Right lobe of liver (tissue), 6 donors: ENCODE results near the gene RORC. TPM values are rescaled to one million over a fixed set of nuclear protein-coding genes. Genes with fewer than 3 reads are reported as not detected.

Experiments used
- ATAC-seq, 4 donors: fragments of 200-7000 bp; cut with Tn5 transposase; one replicate each; pipeline ENCODE4 v1.9.1; 2020; ENCODE audit warnings: mild to moderate bottlenecking in 4 of 4, moderate library complexity in 4 of 4
- DNase-seq, 3 donors: peaks; one replicate each; pipeline ENCODE4 v3.0.0-alpha.2; 2020
- H3K27ac ChIP-seq, 3 donors: fragments of 200-600 bp; one replicate each; pipeline ENCODE4 v1.8.0; 2022
- H3K27me3 ChIP-seq, 2 donors: fragments of 200-600 bp; one replicate each; pipeline ENCODE4 v1.8.0; 2022
- H3K36me3 ChIP-seq, 4 donors: fragments of 200-600 bp; sonication (generic) in 1 of 4; one replicate each; pipeline versions ENCODE4 v1.5.1 to v1.8.0; 2017 to 2022; ENCODE audit warnings: control low read depth in 1 of 4
- H3K4me1 ChIP-seq, 4 donors: fragments of 200-600 bp; sonication (generic) in 1 of 4; one replicate each; pipeline versions ENCODE4 v1.5.1 to v1.8.0; 2017 to 2022; ENCODE audit warnings: control low read depth in 1 of 4
- H3K4me3 ChIP-seq, 3 donors: fragments of 200-600 bp; one replicate each; pipeline ENCODE4 v1.8.0; 2022
- H3K9me3 ChIP-seq, 4 donors: fragments of 200-600 bp; sonication (generic) in 1 of 4; one replicate each; pipeline versions ENCODE4 v1.5.1 to v1.8.0; 2017 to 2022; ENCODE audit warnings: control low read depth in 1 of 4
- POLR2A ChIP-seq: fragments of 450-650 bp; IDR thresholded peaks from one replicate; pipeline ENCODE4 v1.6.1; 2017; ENCODE audit warnings: antibody characterized with exemption, mild to moderate bottlenecking
- WGBS: methylation state at CpG from one replicate; pipeline ENCODE4 v1.1.6; 2018; ENCODE audit warnings: low coverage, low lambda C conversion rate; ENCODE audit not compliant: insufficient coverage; ENCODE audit errors: missing lambda C conversion rate; 5-methylcytosine and 5-hydroxymethylcytosine counted together
- intact Hi-C, 2 donors: fragments of 100-400 bp; cut with DNase I; formaldehyde crosslinking; loops; one replicate each; pipeline versions ENCODE4 v1.11.2 to v1.14.1; 2022
- total RNA-seq, 6 experiments: library from RNA; depleted of rRNA in 2 of 6; stranded (reverse); fragments of >200 nt in 2 of 6; fragmentation: NEBNext Ultra II Directional in 3 of 6; extraction: Animal tissue kit (Norgen Biotek cat#: 25700) in 3 of 6; gene quantifications; one replicate each; pipeline versions ENCODE4 v1.1.0 to v1.2.4, GENCODE V29; 2016 to 2023
- TF ChIP-seq, protein P1 (sequence below), 4 donors: fragments of 200-600 bp in 3 of 4; fragments of 450-650 bp in 1 of 4; IDR thresholded peaks; one replicate each; pipeline versions ENCODE4 v1.5.1 to v1.8.0; 2016 to 2022; ENCODE audit warnings: antibody characterized with exemption in 4 of 4, mild to moderate bottlenecking in 2 of 4
- donor health status: DM: no; HTN: yes; CAD: no.
- donor health status: DM: no; HTN: no; CAD: no.
- donor health status: DM: no; HTN: no; CAD: no.
- donor health status: DM: no; HTN: yes; CAD: no.
- donor health status: DM: no; HTN: yes; CAD: no.

Gene RORC
- total RNA-seq, 6 experiments from 2014 or later, result 13.3 to 33.9 (median 21.5) TPM

GRCh38 chr1:151803164-151803563, 28.4 kb downstream of the RORC start:
- Histone ChIP-seq H3K27ac (no peak overlapping the region), H3K9me3 (no peaks in the 10 kb centered on the region), H3K4me1 (no peaks in the 10 kb centered on the region), H3K4me3 (no peak overlapping the region), H3K27me3 (no peaks in the 10 kb centered on the region), H3K36me3 (peaks cover 0 to 11% (median 0%) of the 10 kb centered on the region in 4 donors)
- no peak for TF ChIP-seq POLR2A
- TF ChIP-seq, protein P1, sequence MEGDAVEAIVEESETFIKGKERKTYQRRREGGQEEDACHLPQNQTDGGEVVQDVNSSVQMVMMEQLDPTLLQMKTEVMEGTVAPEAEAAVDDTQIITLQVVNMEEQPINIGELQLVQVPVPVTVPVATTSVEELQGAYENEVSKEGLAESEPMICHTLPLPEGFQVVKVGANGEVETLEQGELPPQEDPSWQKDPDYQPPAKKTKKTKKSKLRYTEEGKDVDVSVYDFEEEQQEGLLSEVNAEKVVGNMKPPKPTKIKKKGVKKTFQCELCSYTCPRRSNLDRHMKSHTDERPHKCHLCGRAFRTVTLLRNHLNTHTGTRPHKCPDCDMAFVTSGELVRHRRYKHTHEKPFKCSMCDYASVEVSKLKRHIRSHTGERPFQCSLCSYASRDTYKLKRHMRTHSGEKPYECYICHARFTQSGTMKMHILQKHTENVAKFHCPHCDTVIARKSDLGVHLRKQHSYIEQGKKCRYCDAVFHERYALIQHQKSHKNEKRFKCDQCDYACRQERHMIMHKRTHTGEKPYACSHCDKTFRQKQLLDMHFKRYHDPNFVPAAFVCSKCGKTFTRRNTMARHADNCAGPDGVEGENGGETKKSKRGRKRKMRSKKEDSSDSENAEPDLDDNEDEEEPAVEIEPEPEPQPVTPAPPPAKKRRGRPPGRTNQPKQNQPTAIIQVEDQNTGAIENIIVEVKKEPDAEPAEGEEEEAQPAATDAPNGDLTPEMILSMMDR (IDR thresholded peaks at IDR 0.05), result no peak
- DNase-seq (no peak), ATAC-seq (no peak)
- intact Hi-C loops, result no loop called here

DNA sequence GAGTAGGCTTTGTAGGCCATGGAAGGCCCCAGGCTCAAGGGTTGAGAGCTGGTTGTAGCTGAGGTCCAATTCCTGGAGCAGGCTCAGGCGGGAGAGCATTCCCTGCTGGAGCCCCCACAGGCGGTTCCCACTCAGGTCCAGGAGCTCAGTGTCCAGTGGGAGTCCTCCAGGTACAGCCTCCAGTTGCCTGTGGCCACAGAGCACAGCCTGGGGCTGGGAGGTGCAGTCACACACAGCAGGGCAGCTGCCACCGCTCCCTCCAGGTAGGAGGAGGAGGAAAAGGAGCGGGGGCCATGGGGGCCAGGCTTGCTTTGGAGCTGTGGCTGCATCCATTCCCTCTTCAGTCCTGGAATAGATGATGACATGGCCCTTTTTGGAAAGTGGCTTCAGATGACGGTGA, 29.2 kb downstream of the RORC start:
- DNase-seq, result no peak

GRCh38 chr1:151801846-151802245, 29.8 kb downstream of the RORC start:
- ATAC-seq, result no peak
- TF ChIP-seq POLR2A, result no peak
- TF ChIP-seq, protein P1 (IDR thresholded peaks at IDR 0.05), result no peak
- Histone ChIP-seq H3K27me3 (no peaks in the 10 kb centered on the region), H3K4me3 (no peak overlapping the region), H3K36me3 (peaks cover 0 to under 1% (median 0%) of the 10 kb centered on the region in 4 donors), H3K9me3 (no peaks in the 10 kb centered on the region), H3K27ac (no peak overlapping the region), H3K4me1 (no peaks in the 10 kb centered on the region)
- intact Hi-C loops, result no loop called here
- WGBS, result 89% methylated on average over 3 of the region's 7 CpGs
- DNase-seq, result no peak

More for the DNA sequence above, 29.2 kb downstream of the RORC start:
- WGBS, result 83% methylated on average over 2 of the region's 5 CpGs
- Histone ChIP-seq H3K9me3 (no peaks in the 10 kb centered on the region), H3K27me3 (no peaks in the 10 kb centered on the region), H3K36me3 (peaks cover 0 to 6% (median 0%) of the 10 kb centered on the region in 4 donors), H3K4me1 (no peaks in the 10 kb centered on the region), H3K4me3 (no peak overlapping the region), H3K27ac (no peak overlapping the region)
- ATAC-seq, result no peak
- intact Hi-C loops, result no loop called here
- no peak for TF ChIP-seq POLR2A
- TF ChIP-seq, protein P1 (IDR thresholded peaks at IDR 0.05), result no peak

GRCh38 chr1:151801310-151801820, 30.2 kb downstream of the RORC start:
- Histone ChIP-seq H3K4me1 (no peaks in the 10 kb centered on the region), H3K36me3 (no peaks in the 10 kb centered on the region), H3K27ac (no peak overlapping the region), H3K9me3 (no peaks in the 10 kb centered on the region), H3K27me3 (no peaks in the 10 kb centered on the region), H3K4me3 (no peak overlapping the region)
- TF ChIP-seq, protein P1 (IDR thresholded peaks at IDR 0.05), result no peak
- no peak for TF ChIP-seq POLR2A
- intact Hi-C loops, result no loop called here
- DNase-seq, result no peak
- no peak for ATAC-seq
- WGBS, result no CpG with 5 or more reads among the region's 12 CpGs

- no peak for TF ChIP-seq POLR2A
- TF ChIP-seq, protein P1 (IDR thresholded peaks at IDR 0.05), result no peak
- Histone ChIP-seq H3K27ac (no peak overlapping the region), H3K9me3 (no peaks in the 10 kb centered on the region), H3K4me1 (no peaks in the 10 kb centered on the region), H3K36me3 (no peaks in the 10 kb centered on the region), H3K27me3 (no peaks in the 10 kb centered on the region), H3K4me3 (no peak overlapping the region)
- 59% methylated on average over 7 of the region's 8 CpGs for WGBS
- DNase-seq (no peak), ATAC-seq (no peak)
- intact Hi-C loops, result no loop called here
Observed at GRCh38 chr1:151800830-151801229, 30.8 kb downstream of the RORC start.
